Skeletal muscle satellite cell (primary cell): ENCODE measurements around the gene SORCS2.

ENCODE experiments used
- H3K27me3 ChIP-seq: 2 replicates; pipeline ENCODE4 v1.7.0; 2013; ENCODE audit warnings: low read length; ENCODE audit not compliant: control insufficient read depth, insufficient read depth
- H3K36me3 ChIP-seq: 2 replicates; pipeline ENCODE4 v1.7.0; 2013; ENCODE audit warnings: mild to moderate bottlenecking, control low read depth, low read length; ENCODE audit not compliant: insufficient read depth
- H3K4me1 ChIP-seq: 2 replicates; pipeline ENCODE4 v1.7.0; 2013; ENCODE audit warnings: low read length; ENCODE audit not compliant: control insufficient read depth, insufficient read depth
- H3K4me2 ChIP-seq: 2 replicates; pipeline ENCODE4 v1.7.0; 2013; ENCODE audit warnings: mild to moderate bottlenecking, low read length
- H3K4me3 ChIP-seq: 2 replicates; pipeline ENCODE4 v1.7.0; 2013; ENCODE audit warnings: low read length
- H3K9ac ChIP-seq: 2 replicates; pipeline ENCODE4 v1.7.0; 2013; ENCODE audit warnings: mild to moderate bottlenecking, low read depth, low read length, moderate library complexity
- H3K9me3 ChIP-seq: replicated peaks from 2 replicates; pipeline ENCODE4 v1.7.0; 2013; ENCODE audit warnings: mild to moderate bottlenecking, control low read depth, low read length

Gene SORCS2

GRCh38 chr4:7766661-7767345, 574.5 kb downstream of the SORCS2 start:
- Histone ChIP-seq H3K9ac (no peak overlapping the region), H3K36me3 (peaks cover 90% of the 10 kb centered on the region), H3K27me3 (no peaks in the 10 kb centered on the region), H3K4me3 (no peak overlapping the region), H3K4me2 (no peak overlapping the region), H3K4me1 (no peaks in the 10 kb centered on the region), H3K9me3 (no peaks in the 10 kb centered on the region)

- H3K9me3 ChIP-seq = no peaks in the 10 kb centered on the region
- no peak overlapping the region for H3K9ac ChIP-seq
- no peaks in the 10 kb centered on the region for H3K27me3 ChIP-seq
- H3K4me1 ChIP-seq = no peaks in the 10 kb centered on the region
- H3K36me3 ChIP-seq = peaks cover 91% of the 10 kb centered on the region
- H3K4me3 ChIP-seq = no peak overlapping the region
- H3K4me2 ChIP-seq = no peak overlapping the region
Observed at GRCh38 chr4:7767526-7767925, 575.2 kb downstream of the SORCS2 start.

- H3K9me3 ChIP-seq = no peaks in the 10 kb centered on the region
- no peaks in the 10 kb centered on the region for H3K27me3 ChIP-seq
- H3K9ac ChIP-seq = no peak overlapping the region
- H3K36me3 ChIP-seq = peaks cover 91% of the 10 kb centered on the region
- no peak overlapping the region for H3K4me2 ChIP-seq
- no peak overlapping the region for H3K4me3 ChIP-seq
- no peaks in the 10 kb centered on the region for H3K4me1 ChIP-seq
Observed at GRCh38 chr4:7767966-7768365, 575.6 kb downstream of the SORCS2 start.

- H3K27me3 ChIP-seq = no peaks in the 10 kb centered on the region
- no peak overlapping the region for H3K9ac ChIP-seq
- no peak overlapping the region for H3K4me3 ChIP-seq
- no peaks in the 10 kb centered on the region for H3K4me1 ChIP-seq
- H3K4me2 ChIP-seq = no peak overlapping the region
- peaks cover 91% of the 10 kb centered on the region for H3K36me3 ChIP-seq
- H3K9me3 ChIP-seq = no peaks in the 10 kb centered on the region
Observed at GRCh38 chr4:7768736-7769135, 576.4 kb downstream of the SORCS2 start.

- Histone ChIP-seq H3K4me3 (no peak overlapping the region), H3K9me3 (no peaks in the 10 kb centered on the region), H3K9ac (no peak overlapping the region), H3K36me3 (peaks cover 96% of the 10 kb centered on the region), H3K4me1 (no peaks in the 10 kb centered on the region), H3K27me3 (no peaks in the 10 kb centered on the region), H3K4me2 (no peak overlapping the region)
Observed at GRCh38 chr4:7769396-7770223, 577.3 kb downstream of the SORCS2 start.

- no peaks in the 10 kb centered on the region for H3K27me3 ChIP-seq
- no peak overlapping the region for H3K4me3 ChIP-seq
- H3K4me1 ChIP-seq = no peaks in the 10 kb centered on the region
- H3K9ac ChIP-seq = no peak overlapping the region
- H3K4me2 ChIP-seq = no peak overlapping the region
- peaks cover 95% of the 10 kb centered on the region for H3K36me3 ChIP-seq
- H3K9me3 ChIP-seq = no peaks in the 10 kb centered on the region
Observed at GRCh38 chr4:7770224-7771050, 578.1 kb downstream of the SORCS2 start.

GRCh38 chr4:7771056-7771455, 578.7 kb downstream of the SORCS2 start:
- H3K9ac ChIP-seq = no peak overlapping the region
- H3K4me1 ChIP-seq = no peaks in the 10 kb centered on the region
- H3K9me3 ChIP-seq = no peaks in the 10 kb centered on the region
- peaks cover 96% of the 10 kb centered on the region for H3K36me3 ChIP-seq
- no peaks in the 10 kb centered on the region for H3K27me3 ChIP-seq
- H3K4me2 ChIP-seq = no peak overlapping the region
- no peak overlapping the region for H3K4me3 ChIP-seq

- H3K9me3 ChIP-seq = no peaks in the 10 kb centered on the region
- H3K27me3 ChIP-seq = no peaks in the 10 kb centered on the region
- no peak overlapping the region for H3K4me2 ChIP-seq
- no peaks in the 10 kb centered on the region for H3K4me1 ChIP-seq
- H3K4me3 ChIP-seq = no peak overlapping the region
- H3K9ac ChIP-seq = no peak overlapping the region
- peaks cover 96% of the 10 kb centered on the region for H3K36me3 ChIP-seq
Observed at GRCh38 chr4:7771541-7772507, 579.5 kb downstream of the SORCS2 start.

GRCh38 chr4:7772711-7773385, 580.5 kb downstream of the SORCS2 start:
- Histone ChIP-seq H3K4me3 (no peak overlapping the region), H3K4me1 (no peaks in the 10 kb centered on the region), H3K4me2 (no peak overlapping the region), H3K9ac (no peak overlapping the region), H3K9me3 (no peaks in the 10 kb centered on the region), H3K36me3 (peaks cover 96% of the 10 kb centered on the region), H3K27me3 (no peaks in the 10 kb centered on the region)

GRCh38 chr4:7773401-7774180, 581.3 kb downstream of the SORCS2 start:
- no peak overlapping the region for H3K9ac ChIP-seq
- no peaks in the 10 kb centered on the region for H3K4me1 ChIP-seq
- H3K36me3 ChIP-seq = peaks cover 96% of the 10 kb centered on the region
- no peaks in the 10 kb centered on the region for H3K27me3 ChIP-seq
- H3K9me3 ChIP-seq = no peaks in the 10 kb centered on the region
- H3K4me3 ChIP-seq = no peak overlapping the region
- H3K4me2 ChIP-seq = no peak overlapping the region
